Fibroblast of lung (primary cell): ENCODE measurements around the gene TAS2R9.

ENCODE experiments used
- CTCF ChIP-seq, 2 donors: IDR thresholded peaks in 1 of 2; conservative IDR thresholded peaks in 1 of 2; 1 replicate in 1 of 2; 2 replicates in 1 of 2; pipeline ENCODE4 v1.5.1; 2011 to 2012; ENCODE audit warnings: low read length in 2 of 2, control low read depth in 1 of 2, inconsistent platforms in 1 of 2, low read depth in 1 of 2, mild to moderate bottlenecking in 1 of 2
- EZH2 ChIP-seq: IDR thresholded peaks from 2 replicates; pipeline ENCODE4 v1.5.1; 2012; ENCODE audit warnings: low read length, control low read depth, mild to moderate bottlenecking; ENCODE audit errors: missing control alignments

GRCh38 chr12:10851243-10851858, 41.4 kb upstream of the TAS2R9 start:
- TF ChIP-seq CTCF (conservative IDR thresholded peaks at IDR 0.05 in 1 of 2, IDR thresholded peaks at IDR 0.05 in 1 of 2; ENCODE audit: low read depth in 1 of 2, low read length in 2 of 2): no peak
- TF ChIP-seq EZH2: no peak
